GM19395 (cell line): ENCODE results near the gene IL27RA.
"Not testable (repeated sequence)": the region's sequence is repeated elsewhere in the genome, so short reads cannot be mapped to it uniquely, and the experiment has no call there.

Source experiments
- ATAC-seq: cut with Tn5 transposase; IDR thresholded peaks from one replicate; pipeline ENCODE4 v1.9.1; 2021; ENCODE audit warnings: mild to moderate bottlenecking, moderate library complexity; ENCODE audit not compliant: unreplicated experiment

IL27RA gene

GRCh38 chr19:14027856-14028450 is 3.6 kb upstream of the IL27RA start, which contains the start of gene RLN3:
RLN3 (plus strand) TSS chr19:14028148; CDS start chr19:14028205, 57 bp downstream.
- ATAC-seq, result no peak

- ATAC-seq, result no peak
Measured at GRCh38 chr19:14028901-14029300, 2.7 kb upstream of the IL27RA start.

GRCh38 chr19:14030997-14031718 is 404 bp upstream of the IL27RA start:
- ATAC-seq, result no peak

- no peak for ATAC-seq
Measured at GRCh38 chr19:14033946-14034345, 2.4 kb downstream of the IL27RA start.

- ATAC-seq, result not testable (repeated sequence)
Measured at GRCh38 chr19:14035159-14035558, 3.6 kb downstream of the IL27RA start.

- ATAC-seq, result no peak
Measured at GRCh38 chr19:14035706-14036105, 4.1 kb downstream of the IL27RA start.

- ATAC-seq, result no peak
Measured at GRCh38 chr19:14039181-14039580, 7.6 kb downstream of the IL27RA start.

GRCh38 chr19:14042659-14043608 is 11.4 kb downstream of the IL27RA start:
- ATAC-seq, result not testable (repeated sequence)

- not testable (repeated sequence) for ATAC-seq
Measured at GRCh38 chr19:14047866-14048265, 16.3 kb downstream of the IL27RA start.

GRCh38 chr19:14048443-14049153 is 17.0 kb downstream of the IL27RA start:
- no peak for ATAC-seq

GRCh38 chr19:14050512-14050911 is 18.9 kb downstream of the IL27RA start:
- no peak for ATAC-seq

GRCh38 chr19:14050961-14051360 is 19.4 kb downstream of the IL27RA start:
- ATAC-seq, result not testable (repeated sequence)

GRCh38 chr19:14051980-14052379 is 20.4 kb downstream of the IL27RA start:
- ATAC-seq, result no peak

- no peak for ATAC-seq
Measured at GRCh38 chr19:14052470-14052869, 20.9 kb downstream of the IL27RA start.

GRCh38 chr19:14053032-14053431 is 21.5 kb downstream of the IL27RA start:
- ATAC-seq, result no peak

- ATAC-seq, result no peak
Measured at GRCh38 chr19:14053500-14053899, 21.9 kb downstream of the IL27RA start.

GRCh38 chr19:14054099-14054498 is 22.5 kb downstream of the IL27RA start:
- ATAC-seq, result no peak

- ATAC-seq, result no peak
Measured at GRCh38 chr19:14054721-14055120, 23.2 kb downstream of the IL27RA start.

- ATAC-seq, result no peak
Measured at GRCh38 chr19:14055396-14055795, 23.8 kb downstream of the IL27RA start.

- ATAC-seq, result no peak
Measured at GRCh38 chr19:14056069-14056666, 24.6 kb downstream of the IL27RA start.
